ENCODE results near the gene PEX19. TPM values are rescaled to one million over a fixed set of nuclear protein-coding genes. Genes with fewer than 3 reads are reported as not detected.

The PEX19 gene
- total and polyA plus RNA-seq, 10 of the 15 experiments (the other 5 are each of a cell fraction or from before 2014, with no cell fraction given): 27.1 to 58.1 (median 39.6) TPM

DNA sequence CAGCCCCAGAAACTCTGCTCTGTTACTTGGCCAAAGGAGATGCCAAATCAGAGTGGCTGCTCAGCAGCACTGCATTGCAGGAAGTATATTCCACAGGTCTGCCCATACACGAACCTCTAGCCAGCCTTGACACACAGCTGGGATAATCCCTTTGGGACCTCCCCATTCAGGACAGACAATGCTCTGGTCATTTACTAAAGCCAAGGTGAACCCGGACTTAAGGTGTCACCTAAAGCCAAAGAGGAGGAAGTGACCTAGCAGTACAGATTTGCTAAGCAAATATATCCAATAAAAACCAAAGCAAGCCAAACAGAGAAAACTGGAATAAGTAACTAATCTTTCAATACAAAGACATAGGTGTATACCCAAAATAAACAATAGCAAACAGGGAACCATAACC is 30.4 kb upstream of the PEX19 start:
- no peaks in the 10 kb centered on the region for H3K4me1 ChIP-seq (ENCODE audit: control insufficient read depth, insufficient read depth, low read length)
- TF ChIP-seq, protein P1, sequence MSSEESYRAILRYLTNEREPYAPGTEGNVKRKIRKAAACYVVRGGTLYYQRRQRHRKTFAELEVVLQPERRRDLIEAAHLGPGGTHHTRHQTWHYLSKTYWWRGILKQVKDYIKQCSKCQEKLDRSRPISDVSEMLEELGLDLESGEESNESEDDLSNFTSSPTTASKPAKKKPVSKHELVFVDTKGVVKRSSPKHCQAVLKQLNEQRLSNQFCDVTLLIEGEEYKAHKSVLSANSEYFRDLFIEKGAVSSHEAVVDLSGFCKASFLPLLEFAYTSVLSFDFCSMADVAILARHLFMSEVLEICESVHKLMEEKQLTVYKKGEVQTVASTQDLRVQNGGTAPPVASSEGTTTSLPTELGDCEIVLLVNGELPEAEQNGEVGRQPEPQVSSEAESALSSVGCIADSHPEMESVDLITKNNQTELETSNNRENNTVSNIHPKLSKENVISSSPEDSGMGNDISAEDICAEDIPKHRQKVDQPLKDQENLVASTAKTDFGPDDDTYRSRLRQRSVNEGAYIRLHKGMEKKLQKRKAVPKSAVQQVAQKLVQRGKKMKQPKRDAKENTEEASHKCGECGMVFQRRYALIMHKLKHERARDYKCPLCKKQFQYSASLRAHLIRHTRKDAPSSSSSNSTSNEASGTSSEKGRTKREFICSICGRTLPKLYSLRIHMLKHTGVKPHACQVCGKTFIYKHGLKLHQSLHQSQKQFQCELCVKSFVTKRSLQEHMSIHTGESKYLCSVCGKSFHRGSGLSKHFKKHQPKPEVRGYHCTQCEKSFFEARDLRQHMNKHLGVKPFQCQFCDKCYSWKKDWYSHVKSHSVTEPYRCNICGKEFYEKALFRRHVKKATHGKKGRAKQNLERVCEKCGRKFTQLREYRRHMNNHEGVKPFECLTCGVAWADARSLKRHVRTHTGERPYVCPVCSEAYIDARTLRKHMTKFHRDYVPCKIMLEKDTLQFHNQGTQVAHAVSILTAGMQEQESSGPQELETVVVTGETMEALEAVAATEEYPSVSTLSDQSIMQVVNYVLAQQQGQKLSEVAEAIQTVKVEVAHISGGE (CRISPR knock-in tag; IDR thresholded peaks at IDR 0.05): no peak
- TF ChIP-seq SMAD5 (IDR thresholded peaks at IDR 0.05; ENCODE audit: low read depth) (no peak), BHLHE40 (IDR thresholded peaks at IDR 0.05; ENCODE audit: borderline replicate concordance in 1 of 2, low read depth in 2 of 2, low read length in 1 of 2) (no peak), NR2C2 (IDR thresholded peaks at IDR 0.05; ENCODE audit: borderline replicate concordance, control insufficient read depth, insufficient read length, low read depth) (no peak), NBN (IDR thresholded peaks at IDR 0.05) (no peak), TARDBP (IDR thresholded peaks at IDR 0.05; ENCODE audit: borderline replicate concordance) (no peak), RB1 (IDR thresholded peaks at IDR 0.05; ENCODE audit: borderline replicate concordance) (no peak), BCL11A (IDR thresholded peaks at IDR 0.05; ENCODE audit: low read depth, low read length) (no peak), STAT1 (conservative IDR thresholded peaks at IDR 0.05) (no peak), SIN3A (IDR thresholded peaks at IDR 0.05; ENCODE audit: low read depth, low read length) (no peak)
- TF ChIP-seq, protein P2, sequence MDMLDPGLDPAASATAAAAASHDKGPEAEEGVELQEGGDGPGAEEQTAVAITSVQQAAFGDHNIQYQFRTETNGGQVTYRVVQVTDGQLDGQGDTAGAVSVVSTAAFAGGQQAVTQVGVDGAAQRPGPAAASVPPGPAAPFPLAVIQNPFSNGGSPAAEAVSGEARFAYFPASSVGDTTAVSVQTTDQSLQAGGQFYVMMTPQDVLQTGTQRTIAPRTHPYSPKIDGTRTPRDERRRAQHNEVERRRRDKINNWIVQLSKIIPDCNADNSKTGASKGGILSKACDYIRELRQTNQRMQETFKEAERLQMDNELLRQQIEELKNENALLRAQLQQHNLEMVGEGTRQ (IDR thresholded peaks at IDR 0.05; ENCODE audit: borderline replicate concordance, low read depth, low read length): no peak
- TF ChIP-seq, protein P3, sequence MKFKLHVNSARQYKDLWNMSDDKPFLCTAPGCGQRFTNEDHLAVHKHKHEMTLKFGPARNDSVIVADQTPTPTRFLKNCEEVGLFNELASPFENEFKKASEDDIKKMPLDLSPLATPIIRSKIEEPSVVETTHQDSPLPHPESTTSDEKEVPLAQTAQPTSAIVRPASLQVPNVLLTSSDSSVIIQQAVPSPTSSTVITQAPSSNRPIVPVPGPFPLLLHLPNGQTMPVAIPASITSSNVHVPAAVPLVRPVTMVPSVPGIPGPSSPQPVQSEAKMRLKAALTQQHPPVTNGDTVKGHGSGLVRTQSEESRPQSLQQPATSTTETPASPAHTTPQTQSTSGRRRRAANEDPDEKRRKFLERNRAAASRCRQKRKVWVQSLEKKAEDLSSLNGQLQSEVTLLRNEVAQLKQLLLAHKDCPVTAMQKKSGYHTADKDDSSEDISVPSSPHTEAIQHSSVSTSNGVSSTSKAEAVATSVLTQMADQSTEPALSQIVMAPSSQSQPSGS (IDR thresholded peaks at IDR 0.05; ENCODE audit: low read length): no peak
- TF ChIP-seq, protein P4, sequence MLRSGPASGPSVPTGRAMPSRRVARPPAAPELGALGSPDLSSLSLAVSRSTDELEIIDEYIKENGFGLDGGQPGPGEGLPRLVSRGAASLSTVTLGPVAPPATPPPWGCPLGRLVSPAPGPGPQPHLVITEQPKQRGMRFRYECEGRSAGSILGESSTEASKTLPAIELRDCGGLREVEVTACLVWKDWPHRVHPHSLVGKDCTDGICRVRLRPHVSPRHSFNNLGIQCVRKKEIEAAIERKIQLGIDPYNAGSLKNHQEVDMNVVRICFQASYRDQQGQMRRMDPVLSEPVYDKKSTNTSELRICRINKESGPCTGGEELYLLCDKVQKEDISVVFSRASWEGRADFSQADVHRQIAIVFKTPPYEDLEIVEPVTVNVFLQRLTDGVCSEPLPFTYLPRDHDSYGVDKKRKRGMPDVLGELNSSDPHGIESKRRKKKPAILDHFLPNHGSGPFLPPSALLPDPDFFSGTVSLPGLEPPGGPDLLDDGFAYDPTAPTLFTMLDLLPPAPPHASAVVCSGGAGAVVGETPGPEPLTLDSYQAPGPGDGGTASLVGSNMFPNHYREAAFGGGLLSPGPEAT (IDR thresholded peaks at IDR 0.05; ENCODE audit: low read depth): no peak
- no peak overlapping the region for H2AFZ ChIP-seq (ENCODE audit: control insufficient read depth, low read depth, low read length)
- H3K79me2 ChIP-seq (ENCODE audit: control insufficient read depth, insufficient read depth, low read length): no peaks in the 10 kb centered on the region; the same call in none of the 2 replicates
- RAD21 ChIA-PET (ENCODE audit: unreplicated experiment): no interaction called here
- no TSS peak for BruUV-seq (replicated peaks)
- peaks cover 15 to 55% of the 10 kb centered on the region in 2 experiments for H3K36me3 ChIP-seq (ENCODE audit: control insufficient read depth in 2 of 2, insufficient read depth in 2 of 2, low read length in 1 of 2)
- no peak for DNase-seq (ENCODE audit: low read depth, low spot score)
- no peaks in the 10 kb centered on the region for H4K20me1 ChIP-seq (ENCODE audit: control insufficient read depth, insufficient read depth)
- no peak overlapping the region for H3K9ac ChIP-seq (ENCODE audit: control insufficient read depth, insufficient read depth, low read length)
- CTCF ChIA-PET: interaction anchor here (1.3 to 3.1 kb wide), 2 partner anchors 18 to 24 kb away, joined by 3 to 19 read pairs; no protein-coding TSS in a partner anchor
- FAIRE-seq: no peak
- no peak overlapping the region for H3K27ac ChIP-seq (ENCODE audit: control insufficient read depth, insufficient read depth)
- no peaks in the 10 kb centered on the region for H3K27me3 ChIP-seq (replicated peaks in 1 of 2; ENCODE audit: control insufficient read depth in 2 of 2, insufficient read depth in 2 of 2, low read length in 1 of 2)
- WGBS (ENCODE audit: insufficient coverage, insufficient replicate concordance, low lambda C conversion rate, missing lambda C conversion rate): 50% methylated on average over 2 of the region's 2 CpGs
- no peak for ATAC-seq
- no peak overlapping the region for H3K4me3 ChIP-seq
- SMC1A ChIA-PET (ENCODE audit: uncharacterized antibody, unreplicated experiment): interaction anchor here (0.8 kb wide), 1 partner anchor 9 kb away, joined by 3 read pairs; no protein-coding TSS in a partner anchor
- H3K9me3 ChIP-seq (replicated peaks; ENCODE audit: control insufficient read depth, insufficient read depth, low read length): peaks cover 4% of the 10 kb centered on the region; the same call in 1 of the 3 replicates
- intact Hi-C loops (cut with micrococcal nuclease; ENCODE audit: unreplicated experiment) (no loop called here), in situ Hi-C loops (cut with MboI) (no loop called here)
- POLR2A ChIA-PET: no interaction called here
- no peak overlapping the region for H3K4me2 ChIP-seq (ENCODE audit: control insufficient read depth, insufficient read depth)
